GM18873 (cell line): ENCODE measurements around the gene PIK3CB.
"Not testable (repeated sequence)": the region's sequence is repeated elsewhere in the genome, so short reads cannot be mapped to it uniquely, and the experiment has no call there.

Experiments
- ATAC-seq: cut with Tn5 transposase; IDR thresholded peaks from one replicate; pipeline ENCODE4 v1.9.1; 2021; ENCODE audit warnings: mild to moderate bottlenecking, moderate library complexity, moderate number of reproducible peaks; ENCODE audit not compliant: unreplicated experiment, low FRiP score

PIK3CB gene

GRCh38 chr3:138809500-138810256 is 25.1 kb downstream of the PIK3CB start:
- no peak for ATAC-seq

- ATAC-seq, result no peak
These were observed 28.2 kb downstream of the PIK3CB start for GRCh38 chr3:138806376-138807080.

- no peak for ATAC-seq
These were observed 31.6 kb downstream of the PIK3CB start for GRCh38 chr3:138803006-138803653.

GRCh38 chr3:138802223-138802622 is 32.5 kb downstream of the PIK3CB start:
- not testable (repeated sequence) for ATAC-seq

- no peak for ATAC-seq
These were observed 32.9 kb downstream of the PIK3CB start for GRCh38 chr3:138801792-138802191.

GRCh38 chr3:138800248-138800647 is 34.5 kb downstream of the PIK3CB start:
- ATAC-seq, result no peak

- no peak for ATAC-seq
These were observed 34.9 kb downstream of the PIK3CB start for GRCh38 chr3:138799822-138800221.

- ATAC-seq, result no peak
These were observed 37.2 kb downstream of the PIK3CB start for GRCh38 chr3:138797508-138798038.

GRCh38 chr3:138796761-138797160 is 38.0 kb downstream of the PIK3CB start:
- no peak for ATAC-seq

- no peak for ATAC-seq
These were observed 47.9 kb downstream of the PIK3CB start for GRCh38 chr3:138786788-138787271.

GRCh38 chr3:138785951-138786350 is 48.8 kb downstream of the PIK3CB start:
- ATAC-seq, result no peak

GRCh38 chr3:138785362-138785857 is 49.3 kb downstream of the PIK3CB start:
- not testable (repeated sequence) for ATAC-seq

GRCh38 chr3:138782755-138783154 is 52.0 kb downstream of the PIK3CB start:
- no peak for ATAC-seq

- no peak for ATAC-seq
These were observed 53.7 kb downstream of the PIK3CB start for GRCh38 chr3:138781012-138781470.

GRCh38 chr3:138778643-138779042 is 56.1 kb downstream of the PIK3CB start:
- no peak for ATAC-seq

GRCh38 chr3:138776961-138777360 is 57.8 kb downstream of the PIK3CB start:
- no peak for ATAC-seq

- ATAC-seq, result no peak
These were observed 59.5 kb downstream of the PIK3CB start for GRCh38 chr3:138775254-138775595.

- ATAC-seq, result no peak
These were observed 60.0 kb downstream of the PIK3CB start for GRCh38 chr3:138774529-138775253.

GRCh38 chr3:138771585-138771984 is 63.1 kb downstream of the PIK3CB start:
- no peak for ATAC-seq

GRCh38 chr3:138769616-138770015 is 65.1 kb downstream of the PIK3CB start:
- ATAC-seq, result no peak
